ENCODE data around the gene GPR17. TPM values are rescaled to one million over a fixed set of nuclear protein-coding genes. Genes with fewer than 3 reads are reported as not detected.
A peak's percentile ranks its signal among the peaks of the same experiment; 100 is the strongest.

GPR17 gene
- total RNA-seq, 4 donors from 2014 or later = not detected

DNA sequence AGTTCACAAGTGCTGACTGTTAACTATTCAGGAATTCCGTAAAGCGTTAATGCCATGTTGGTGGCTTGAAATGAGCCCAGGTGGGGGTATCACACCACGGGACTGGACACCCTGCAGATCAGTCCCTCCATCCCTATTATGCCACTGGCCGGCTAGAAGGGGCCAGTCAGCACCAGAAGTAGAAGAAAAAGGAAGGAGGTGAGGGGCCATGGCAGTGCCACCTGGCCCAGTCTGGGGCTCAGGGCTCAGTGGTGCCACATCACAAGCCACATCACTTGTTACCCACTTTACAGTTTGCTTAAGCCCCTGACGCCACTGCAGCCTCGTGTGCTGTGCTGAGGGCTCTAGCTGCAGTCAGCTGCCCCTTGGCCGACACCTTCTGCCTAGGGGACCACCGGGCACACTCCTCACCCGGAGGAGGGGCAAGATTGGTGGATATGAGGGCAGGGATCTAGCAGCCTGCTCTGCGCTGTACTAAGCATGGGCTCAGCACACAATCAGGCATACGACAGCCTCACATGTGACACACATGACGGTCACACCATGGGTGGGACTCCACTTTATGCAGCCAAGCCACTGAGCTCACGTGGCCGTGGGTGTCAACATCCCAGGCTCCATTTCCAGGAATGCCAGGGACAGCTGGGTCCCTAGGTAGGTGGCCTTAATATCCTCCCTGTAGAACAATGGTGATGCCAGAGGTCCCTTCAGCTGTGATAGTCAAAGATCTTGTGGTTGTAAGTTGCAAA, 25.8 kb downstream of the GPR17 start:
- Histone ChIP-seq H3K36me3 (no peaks in the 10 kb centered on the region), H3K4me1 (peaks cover 8 to 16% of the 10 kb centered on the region in 2 donors), H3K27ac (peak overlapping the region in 1 of 3 donors; percentile 30), H3K4me3 (replicated peaks in 1 of 3) (no peak overlapping the region), H3K27me3 (no peaks in the 10 kb centered on the region), H3K9me3 (no peaks in the 10 kb centered on the region)
- WGBS, 2 donors = 73 to 79% methylated on average over 4 to 6 of the region's 14 CpGs
- TF ChIP-seq CTCF (IDR thresholded peaks at IDR 0.05) (no peak), POLR2A (IDR thresholded peaks at IDR 0.05) (no peak)
- intact Hi-C loops (cut with DNase I) = no loop called here
- no peak for DNase-seq

GRCh38 chr2:127672341-127673224, 26.6 kb downstream of the GPR17 start:
- H3K4me1 ChIP-seq = peaks cover 8 to 16% of the 10 kb centered on the region in 2 donors
- TF ChIP-seq CTCF (IDR thresholded peaks at IDR 0.05) (no peak), POLR2A (IDR thresholded peaks at IDR 0.05) (no peak)
- intact Hi-C loops (cut with DNase I) = no loop called here
- DNase-seq = no peak
- H3K27ac ChIP-seq = peak overlapping the region in 2 of 3 donors; percentile 51 to 62
- no peaks in the 10 kb centered on the region for H3K27me3 ChIP-seq
- no peak overlapping the region for H3K4me3 ChIP-seq (replicated peaks in 1 of 3)
- no peaks in the 10 kb centered on the region for H3K36me3 ChIP-seq
- no peaks in the 10 kb centered on the region for H3K9me3 ChIP-seq
- 79 to 82% methylated on average over 15 to 19 of the region's 20 CpGs for WGBS, 2 donors

DNA sequence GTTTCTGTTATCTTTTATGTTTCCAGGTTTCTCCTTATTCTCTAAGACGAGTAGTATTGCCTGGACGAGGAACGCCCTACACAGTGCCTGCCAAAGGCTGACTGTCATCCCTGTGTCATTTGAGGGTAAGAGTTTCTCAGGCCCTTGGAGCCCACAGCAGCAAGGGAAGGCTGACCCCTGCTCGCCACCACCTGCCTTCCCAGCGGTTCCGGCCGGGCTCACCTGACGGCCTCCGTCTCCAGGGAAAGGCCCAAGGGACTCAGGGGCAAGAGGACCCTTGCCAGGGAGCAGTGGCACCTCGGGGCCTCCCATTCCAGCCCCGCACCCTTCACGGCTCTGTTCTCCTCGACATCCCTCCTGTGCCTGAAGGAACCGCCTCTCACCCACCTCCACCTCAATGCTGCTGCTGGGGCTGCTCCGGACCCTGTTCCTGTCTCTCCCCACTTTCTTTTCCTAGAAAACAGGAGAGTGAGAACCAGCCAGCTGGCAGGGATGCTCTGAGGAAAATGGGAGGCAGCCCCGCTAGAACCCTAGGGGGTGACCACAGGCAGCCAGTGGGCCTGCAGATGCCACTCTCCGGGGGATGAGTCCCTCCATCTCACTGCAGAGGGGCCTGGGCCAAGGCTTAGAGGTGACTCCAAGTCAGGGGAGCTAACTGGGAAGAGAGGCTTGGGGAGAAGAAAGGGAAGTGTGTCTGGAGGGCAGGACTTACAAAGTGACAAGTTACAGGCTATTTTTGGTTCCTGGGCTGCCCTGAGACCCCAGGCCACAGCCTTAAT, 27.5 kb downstream of the GPR17 start:
- no peak for TF ChIP-seq POLR2A (IDR thresholded peaks at IDR 0.05)
- TF ChIP-seq CTCF (IDR thresholded peaks at IDR 0.05) = no peak
- H3K9me3 ChIP-seq = no peaks in the 10 kb centered on the region
- 75 to 88% methylated on average over 16 to 17 of the region's 17 CpGs for WGBS, 2 donors
- intact Hi-C loops (cut with DNase I) = no loop called here
- DNase-seq = no peak
- no peaks in the 10 kb centered on the region for H3K27me3 ChIP-seq
- peak overlapping the region in 1 of 3 donors; percentile 58 for H3K4me3 ChIP-seq (replicated peaks in 1 of 3)
- H3K36me3 ChIP-seq = no peaks in the 10 kb centered on the region
- peaks cover 8 to 16% of the 10 kb centered on the region in 2 donors for H3K4me1 ChIP-seq
- peak overlapping the region; percentile 26 to 62 (median 51) for H3K27ac ChIP-seq

DNA sequence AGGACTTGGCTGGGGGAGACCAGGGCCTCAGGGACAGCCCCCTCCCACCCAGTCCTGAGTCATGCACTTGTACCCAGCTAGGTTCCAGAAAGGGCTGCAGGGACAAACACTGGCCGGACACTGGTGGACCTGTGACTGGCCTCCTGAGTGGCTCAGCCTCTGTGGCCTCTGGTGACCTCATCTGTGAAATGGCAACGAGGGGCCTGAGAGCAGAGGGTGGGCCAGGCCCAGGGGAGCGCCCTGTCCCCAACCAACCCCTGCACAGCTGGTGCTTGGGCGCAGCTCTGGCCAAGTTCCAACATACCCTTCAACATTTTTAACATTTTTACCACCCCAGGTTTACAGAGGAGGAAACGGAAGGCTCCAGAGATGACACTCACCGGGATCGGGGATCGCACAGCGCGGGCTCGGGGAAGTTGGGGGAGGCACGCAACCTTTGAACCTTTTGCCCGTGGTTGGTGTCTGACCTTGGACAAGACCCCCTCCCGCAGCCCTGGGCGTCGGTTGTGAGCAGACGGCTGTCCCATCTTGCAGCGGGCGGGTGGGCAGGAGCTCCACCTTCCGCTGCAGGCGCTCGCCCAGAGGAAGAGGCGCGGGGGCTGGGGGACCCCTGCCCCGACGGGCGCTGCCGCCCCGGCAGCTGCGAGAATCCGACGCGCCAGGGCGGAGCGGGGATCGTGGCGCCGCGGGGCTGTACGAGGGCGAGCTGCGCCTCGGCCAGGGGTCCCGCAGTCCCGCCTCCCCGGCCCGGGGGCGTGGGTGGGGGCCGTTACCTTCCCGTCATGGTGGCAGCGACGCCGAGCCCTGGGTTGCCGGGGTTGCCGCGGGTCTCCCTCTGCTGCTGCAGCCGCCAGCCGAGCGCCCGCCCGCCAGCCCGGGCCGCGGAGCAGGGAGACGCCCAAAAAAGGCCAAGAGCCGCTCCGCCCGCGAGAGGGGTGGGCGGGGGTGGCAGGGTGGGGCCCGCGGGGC, 28.6 kb downstream of the GPR17 start:
- DNase-seq = no peak
- whole genome bisulfite sequencing, 2 donors = 20 to 25% methylated on average over 15 to 17 of the region's 72 CpGs
- Histone ChIP-seq H3K4me3 (replicated peaks in 1 of 3) (peak overlapping the region; percentile 22 to 58 (median 33)), H3K27ac (peak overlapping the region; percentile 51 to 62 (median 60)), H3K9me3 (no peaks in the 10 kb centered on the region), H3K4me1 (peaks cover 8 to 16% of the 10 kb centered on the region in 2 donors), H3K27me3 (no peaks in the 10 kb centered on the region), H3K36me3 (no peaks in the 10 kb centered on the region)
- TF ChIP-seq POLR2A (IDR thresholded peaks at IDR 0.05) (no peak), CTCF (IDR thresholded peaks at IDR 0.05) (no peak)
- intact Hi-C loops (cut with DNase I) = no loop called here

All from thyroid gland (tissue), 4 donors.